WTC11 (cell line): ENCODE data around the gene RAB5IF. TPM values are rescaled to one million over a fixed set of nuclear protein-coding genes. Genes with fewer than 3 reads are reported as not detected.

Experiments
- ATAC-seq: fragments of 200-7000 bp; cut with Tn5 transposase; 2 replicates; pipeline ENCODE4 v1.10.0; 2021; ENCODE audit warnings: mild to moderate bottlenecking, moderate library complexity
- CTCF ChIA-PET: fragments of 300-600 bp; sonication (Branson Sonifier 250); formaldehyde crosslinking; loops from one replicate; lab custom pipeline; 2021; ENCODE audit warnings: antibody characterized with exemption; lab: Charles Lee
- POLR2A ChIA-PET: fragments of 350-600 bp; sonication (Branson Sonifier 250); formaldehyde crosslinking; loops from one replicate; lab custom pipeline; 2021; ENCODE audit warnings: antibody characterized with exemption; lab: Charles Lee
- DNase-seq: peaks from one replicate; pipeline ENCODE4 v3.0.0; 2021; ENCODE audit warnings: low spot score
- H3K27ac Mint-ChIP-seq: 2 replicates; pipeline ENCODE4 v1.8.0; 2021; ENCODE audit warnings: mixed read lengths
- H3K27me3 Mint-ChIP-seq: 2 replicates; pipeline ENCODE4 v1.8.0; 2021; ENCODE audit warnings: low read depth, mild to moderate bottlenecking, moderate library complexity, mixed read lengths
- H3K36me3 Mint-ChIP-seq: 2 replicates; pipeline ENCODE4 v1.8.0; 2021; ENCODE audit warnings: mixed read lengths
- H3K4me1 Mint-ChIP-seq: 2 replicates; pipeline ENCODE4 v1.8.0; 2022; ENCODE audit warnings: mixed read lengths
- H3K4me3 Mint-ChIP-seq: 2 replicates; pipeline ENCODE4 v1.8.0; 2021; ENCODE audit warnings: mild to moderate bottlenecking, moderate library complexity, mixed read lengths
- H3K9me3 Mint-ChIP-seq: 2 replicates; pipeline ENCODE4 v1.8.0; 2021; ENCODE audit warnings: mixed read lengths
- AR ChIP-seq: fragments of 250-450 bp; sonication (Bioruptor Pico); IDR thresholded peaks from 2 replicates; pipeline ENCODE4 v1.9.0; 2021; ENCODE audit warnings: mild to moderate bottlenecking
- ARID4B ChIP-seq: sonication (generic); formaldehyde crosslinking; IDR thresholded peaks from 2 replicates; pipeline ENCODE4 v1.8.0; 2023; ENCODE audit warnings: missing genetic modification reagents, mild to moderate bottlenecking, borderline replicate concordance
- ATF2 ChIP-seq: sonication (generic); formaldehyde crosslinking; IDR thresholded peaks from 2 replicates; pipeline ENCODE4 v1.8.1; 2022; ENCODE audit warnings: low read depth, missing genetic modification reagents, borderline replicate concordance
- EMX1 ChIP-seq: fragments of 250-450 bp; sonication (Bioruptor Pico); IDR thresholded peaks from 2 replicates; pipeline ENCODE4 v1.8.0; 2021; ENCODE audit warnings: mild to moderate bottlenecking
- GABPB1 ChIP-seq: sonication (generic); formaldehyde crosslinking; IDR thresholded peaks from 2 replicates; pipeline ENCODE4 v1.8.1; 2023; ENCODE audit warnings: mild to moderate bottlenecking, missing genetic modification reagents
- HMGA2 ChIP-seq: fragments of 250-450 bp; sonication (Bioruptor Pico); IDR thresholded peaks from 2 replicates; pipeline ENCODE4 v1.4.0; 2021; ENCODE audit warnings: mild to moderate bottlenecking, moderate library complexity
- HMGXB4 ChIP-seq: sonication (generic); formaldehyde crosslinking; IDR thresholded peaks from 2 replicates; pipeline ENCODE4 v1.8.1; 2023; ENCODE audit warnings: mild to moderate bottlenecking, moderate library complexity, missing genetic modification reagents
- IRF1 ChIP-seq: sonication (generic); formaldehyde crosslinking; IDR thresholded peaks from 2 replicates; pipeline ENCODE4 v1.8.0; 2023; ENCODE audit warnings: missing genetic modification reagents
- IRF2 ChIP-seq: sonication (generic); formaldehyde crosslinking; IDR thresholded peaks from 2 replicates; pipeline ENCODE4 v1.8.0; 2022; ENCODE audit warnings: low read depth, missing genetic modification reagents, borderline replicate concordance
- JAZF1 ChIP-seq: fragments of 250-450 bp; sonication (Bioruptor Pico); IDR thresholded peaks from 2 replicates; pipeline ENCODE4 v1.9.0; 2021; ENCODE audit warnings: moderate library complexity, mild to moderate bottlenecking, inconsistent platforms
- NFE2L1 ChIP-seq: sonication (generic); formaldehyde crosslinking; IDR thresholded peaks from 2 replicates; pipeline ENCODE4 v1.8.1; 2023; ENCODE audit warnings: missing genetic modification reagents
- PREB ChIP-seq: sonication (generic); formaldehyde crosslinking; IDR thresholded peaks from 2 replicates; pipeline ENCODE4 v1.8.1; 2022; ENCODE audit warnings: mild to moderate bottlenecking, missing genetic modification reagents, moderate library complexity, borderline replicate concordance
- RELA ChIP-seq: sonication (generic); formaldehyde crosslinking; IDR thresholded peaks from 2 replicates; pipeline ENCODE4 v1.8.1; 2022; ENCODE audit warnings: missing genetic modification reagents, mild to moderate bottlenecking, borderline replicate concordance
- SOX15 ChIP-seq: fragments of 250-450 bp; sonication (Bioruptor Pico); IDR thresholded peaks from 2 replicates; pipeline ENCODE4 v1.9.0; 2021; ENCODE audit warnings: mild to moderate bottlenecking
- SP1 ChIP-seq: sonication (generic); formaldehyde crosslinking; conservative IDR thresholded peaks from 2 replicates; pipeline ENCODE4 v1.8.1; 2022; ENCODE audit warnings: missing genetic modification reagents
- TCF7 ChIP-seq: sonication (generic); formaldehyde crosslinking; IDR thresholded peaks from 2 replicates; pipeline ENCODE4 v1.8.0; 2022; ENCODE audit warnings: mild to moderate bottlenecking, low read depth, missing genetic modification reagents, moderate library complexity
- TEAD1 ChIP-seq: sonication (generic); formaldehyde crosslinking; IDR thresholded peaks from 2 replicates; pipeline ENCODE4 v1.8.0; 2022; ENCODE audit warnings: mild to moderate bottlenecking, missing genetic modification reagents
- ZNF232 ChIP-seq: sonication (generic); formaldehyde crosslinking; IDR thresholded peaks from 2 replicates; pipeline ENCODE4 v1.8.0; 2022; ENCODE audit warnings: mild to moderate bottlenecking, missing genetic modification reagents
- ZNF281 ChIP-seq: sonication (generic); formaldehyde crosslinking; IDR thresholded peaks from 2 replicates; pipeline ENCODE4 v1.8.0; 2023; ENCODE audit warnings: mild to moderate bottlenecking, missing genetic modification reagents
- ZNF512 ChIP-seq: sonication (generic); formaldehyde crosslinking; IDR thresholded peaks from 2 replicates; pipeline ENCODE4 v1.8.1; 2022; ENCODE audit warnings: missing genetic modification reagents, borderline replicate concordance
- total RNA-seq: library from RNA; stranded (reverse); gene quantifications from 3 replicates; pipeline ENCODE4 v1.2.3, GENCODE V29; 2021

Gene RAB5IF
- total RNA-seq, 1 experiment from 2014 or later: 88.4 TPM

- ChIA-PET POLR2A (interaction anchor here (0.6 to 1.5 kb wide), 3 partner anchors 16 to 757 kb away, joined by 3 to 4 read pairs (median 4); partner anchors contain the start of gene RAB5IF), CTCF (interaction anchor here (0.5 to 1.8 kb wide), 9 partner anchors 11 to 186 kb away, joined by 3 to 12 read pairs (median 4); partner anchors contain the start of genes DSN1 and RAB5IF)
- no peak overlapping the region for H3K4me3 Mint-ChIP-seq
- peak overlapping the region; percentile 60 for H3K27ac Mint-ChIP-seq
- no peak for ATAC-seq
- H3K36me3 Mint-ChIP-seq: peaks cover 52% of the 10 kb centered on the region
- no peak for DNase-seq
- peaks cover 62% of the 10 kb centered on the region for H3K4me1 Mint-ChIP-seq
- no peaks in the 10 kb centered on the region for H3K27me3 Mint-ChIP-seq
- H3K9me3 Mint-ChIP-seq: peaks cover 8% of the 10 kb centered on the region
- TF ChIP-seq SP1 (no peak), ZNF232 (no peak), ZNF281 (CRISPR knock-in tag) (no peak), TEAD1 (no peak), RELA (CRISPR knock-in tag) (no peak), ATF2 (CRISPR knock-in tag) (no peak), ZNF512 (no peak), HMGA2 (no peak), JAZF1 (CRISPR knock-in tag) (no peak), GABPB1 (CRISPR knock-in tag) (no peak), IRF1 (CRISPR knock-in tag) (no peak), EMX1 (CRISPR knock-in tag) (no peak), AR (no peak), ARID4B (CRISPR knock-in tag) (no peak), PREB (CRISPR knock-in tag) (no peak), SOX15 (CRISPR knock-in tag) (no peak), NFE2L1 (CRISPR knock-in tag) (no peak), TCF7 (CRISPR knock-in tag) (no peak), IRF2 (no peak), HMGXB4 (CRISPR knock-in tag) (no peak)
- TF ChIP-seq, all 79 proteins: peak for 0
Measured at GRCh38 chr20:36587388-36588070, 18.1 kb upstream of the RAB5IF start.
